Urinary bladder (tissue), 4 donors: ENCODE data around the gene RHBDL1. TPM values are rescaled to one million over a fixed set of nuclear protein-coding genes. Genes with fewer than 3 reads are reported as not detected.

Experiments
- DNase-seq: peaks from one replicate; pipeline ENCODE4 v3.0.0-alpha.2; 2015; ENCODE audit errors: extremely low spot score
- H3K27ac ChIP-seq: one replicate; pipeline ENCODE4 v1.5.1; 2013; ENCODE audit warnings: low read depth, mild to moderate bottlenecking, moderate library complexity
- H3K36me3 ChIP-seq: one replicate; pipeline ENCODE4 v1.6.1; 2013; ENCODE audit warnings: mild to moderate bottlenecking, moderate library complexity; ENCODE audit not compliant: insufficient read depth
- H3K4me1 ChIP-seq: one replicate; pipeline ENCODE4 v1.6.1; 2013; ENCODE audit warnings: mild to moderate bottlenecking, moderate library complexity; ENCODE audit not compliant: insufficient read depth
- H3K4me3 ChIP-seq: one replicate; pipeline ENCODE4 v1.5.1; 2013; ENCODE audit warnings: low read depth, low read length
- WGBS: extraction: QIAGEN DNeasy Blood & Tissue Kit; methylation state at CpG from one replicate; pipeline ENCODE4 v1.1.7; 2013; 5-methylcytosine and 5-hydroxymethylcytosine counted together
- polyA plus RNA-seq: library from polyadenylated mRNA; stranded (reverse); fragments of 200-250 nt; gene quantifications from one replicate; pipeline ENCODE4 v1.2.3, GENCODE V29; 2013
- total RNA-seq: library from RNA; depleted of rRNA; stranded (reverse); fragments of >200 nt; gene quantifications from one replicate; pipeline ENCODE4 v1.2.3, GENCODE V29; 2014
- donor health status: healthy with polysubstance abuse.
- donor health status: healthy.

The RHBDL1 gene
- total and polyA plus RNA-seq, 2 donors, result 0.95 to 1.3 TPM

DNA sequence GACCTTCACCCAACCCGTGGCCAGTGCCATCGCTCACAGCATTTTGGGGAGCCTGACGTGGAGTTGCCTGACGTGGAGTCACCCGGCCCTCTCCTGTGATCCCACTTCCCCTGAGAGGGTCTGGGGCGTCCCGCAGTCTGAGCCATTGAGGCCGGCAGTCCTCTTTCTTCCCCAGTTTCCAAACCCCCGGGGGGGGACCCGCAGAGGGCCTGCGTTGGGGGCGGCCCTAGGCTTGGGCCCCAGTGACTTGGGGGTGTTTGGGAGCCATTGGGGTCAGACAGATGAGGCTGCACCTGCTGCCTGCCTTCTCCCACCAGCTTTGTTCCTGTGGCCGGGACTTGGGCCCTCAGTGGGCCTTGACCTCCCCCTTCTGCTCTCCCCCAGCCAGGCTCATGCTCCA is 5.8 kb upstream of the RHBDL1 start:
- 92% methylated on average over 13 of the region's 13 CpGs for WGBS
- no peaks in the 10 kb centered on the region for H3K36me3 ChIP-seq
- no peak overlapping the region for H3K4me3 ChIP-seq
- DNase-seq, result no peak
- H3K27ac ChIP-seq, result no peak overlapping the region
- no peaks in the 10 kb centered on the region for H3K4me1 ChIP-seq

DNA sequence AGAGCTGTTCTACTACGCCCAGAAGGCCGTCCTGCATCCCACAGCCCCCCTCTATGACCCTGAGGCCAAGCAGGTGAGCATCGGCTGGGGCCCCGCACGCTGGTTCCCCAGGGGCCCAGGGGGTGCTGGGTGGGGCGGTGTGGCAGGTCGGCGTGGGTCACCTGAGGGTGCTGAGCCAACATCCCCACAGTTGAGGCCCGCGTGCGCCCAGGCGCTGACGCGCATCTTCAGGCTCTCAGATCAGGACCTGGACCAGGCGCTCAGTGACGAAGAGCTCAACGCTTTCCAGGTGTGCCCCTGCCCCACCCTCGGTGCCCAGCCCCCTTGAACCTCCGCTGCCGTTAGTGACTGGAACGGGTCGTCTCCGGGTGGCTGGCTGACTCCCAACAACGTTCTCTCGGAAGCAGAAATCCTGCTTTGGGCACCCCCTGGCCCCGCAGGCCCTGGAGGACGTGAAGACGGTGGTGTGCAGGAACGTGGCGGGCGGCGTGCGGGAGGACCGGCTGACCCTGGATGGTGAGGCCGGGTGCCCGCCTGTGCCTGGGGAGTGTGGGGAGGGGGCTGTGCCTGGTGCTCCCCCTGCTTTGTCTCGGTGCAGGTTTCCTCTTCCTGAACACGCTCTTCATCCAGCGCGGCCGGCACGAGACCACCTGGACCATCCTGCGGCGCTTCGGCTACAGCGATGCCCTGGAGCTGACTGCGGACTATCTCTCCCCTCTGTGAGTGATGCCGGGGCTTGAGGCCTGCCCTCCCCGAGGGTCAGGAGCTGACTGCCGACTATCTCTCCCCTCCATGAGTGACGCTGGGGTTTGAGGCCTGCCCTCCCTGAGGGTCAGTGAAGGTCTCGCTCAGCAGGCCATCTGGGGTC is 4.8 kb upstream of the RHBDL1 start:
- DNase-seq, result no peak
- WGBS, result 91% methylated on average over 52 of the region's 52 CpGs
- Histone ChIP-seq H3K4me1 (no peaks in the 10 kb centered on the region), H3K27ac (no peak overlapping the region), H3K36me3 (no peaks in the 10 kb centered on the region), H3K4me3 (no peak overlapping the region)

DNA sequence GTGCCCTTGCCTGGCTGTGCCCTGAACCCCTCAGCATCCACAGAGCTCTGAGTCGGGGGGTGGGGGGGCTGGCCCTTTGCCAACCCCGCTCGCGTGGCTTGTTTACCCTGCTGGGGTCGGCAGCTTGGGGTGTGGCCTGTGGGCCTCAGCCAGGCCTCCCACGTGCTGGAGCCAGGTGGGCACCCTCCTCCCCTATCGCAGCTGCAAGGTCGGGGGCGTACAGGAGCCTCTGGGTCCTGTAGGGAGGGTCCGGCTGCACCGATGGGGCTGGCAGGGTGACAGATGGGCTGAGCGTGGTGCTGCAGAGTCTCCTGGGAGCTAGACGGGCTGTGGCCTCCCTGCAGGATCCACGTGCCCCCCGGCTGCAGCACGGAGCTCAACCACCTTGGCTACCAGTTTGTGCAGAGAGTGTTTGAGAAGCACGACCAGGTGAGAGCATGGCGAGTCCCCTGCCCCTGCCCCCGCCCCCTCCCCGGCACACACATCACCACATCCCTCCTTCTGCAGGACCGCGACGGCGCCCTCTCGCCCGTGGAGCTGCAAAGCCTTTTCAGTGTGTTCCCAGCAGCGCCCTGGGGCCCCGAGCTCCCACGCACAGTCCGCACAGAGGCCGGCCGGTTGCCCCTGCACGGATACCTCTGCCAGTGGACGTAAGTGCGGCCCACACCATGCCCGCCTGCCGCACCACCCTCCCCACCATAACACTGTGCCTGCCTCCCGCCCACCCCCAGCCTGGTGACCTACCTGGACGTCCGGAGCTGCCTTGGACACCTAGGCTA is 3.9 kb upstream of the RHBDL1 start:
- H3K36me3 ChIP-seq, result no peaks in the 10 kb centered on the region
- H3K4me3 ChIP-seq, result no peak overlapping the region
- 86% methylated on average over 40 of the region's 40 CpGs for WGBS
- no peaks in the 10 kb centered on the region for H3K4me1 ChIP-seq
- H3K27ac ChIP-seq, result no peak overlapping the region
- no peak for DNase-seq

DNA sequence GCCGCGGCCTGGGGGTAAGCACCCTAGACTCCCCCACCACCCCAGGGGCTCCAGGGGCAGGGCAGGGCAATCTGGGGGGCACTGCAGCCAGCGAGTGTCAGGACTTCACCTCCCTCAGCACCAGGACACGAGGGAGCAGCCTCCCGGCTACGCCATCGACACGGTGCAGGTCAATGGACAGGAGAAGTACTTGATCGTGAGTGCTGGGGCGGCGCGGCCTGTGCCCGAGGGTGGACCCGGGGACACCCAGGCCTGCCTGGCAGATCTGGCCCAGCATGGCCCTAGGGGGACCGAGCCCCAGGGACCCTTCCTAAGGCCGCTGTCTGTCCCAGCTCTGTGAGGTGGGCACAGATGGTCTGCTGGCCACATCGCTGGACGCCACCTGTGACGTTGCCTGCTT is 3.1 kb upstream of the RHBDL1 start:
- no peak for DNase-seq
- Histone ChIP-seq H3K36me3 (no peaks in the 10 kb centered on the region), H3K4me3 (no peak overlapping the region), H3K4me1 (no peaks in the 10 kb centered on the region), H3K27ac (no peak overlapping the region)
- 91% methylated on average over 19 of the region's 19 CpGs for WGBS

DNA sequence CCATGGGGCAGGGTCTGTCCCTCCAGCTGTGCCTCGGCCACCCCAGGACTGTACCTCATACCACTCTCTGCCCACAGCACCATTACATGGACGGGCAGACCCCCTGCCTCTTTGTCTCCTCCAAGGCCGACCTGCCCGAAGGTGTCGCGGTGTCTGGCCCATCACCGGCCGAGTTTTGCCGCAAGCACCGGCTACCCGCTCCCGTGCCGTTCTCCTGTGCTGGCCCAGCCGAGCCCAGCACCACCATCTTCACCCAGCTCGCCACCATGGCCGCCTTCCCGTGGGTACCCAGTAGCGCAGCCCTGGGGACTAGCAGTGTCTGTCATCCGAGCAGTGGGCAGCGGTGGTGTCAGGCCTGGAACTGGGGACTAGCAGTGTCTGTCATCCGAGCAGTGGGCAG is 2.6 kb upstream of the RHBDL1 start:
- H3K36me3 ChIP-seq, result no peaks in the 10 kb centered on the region
- DNase-seq, result no peak
- 92% methylated on average over 21 of the region's 21 CpGs for WGBS
- no peak overlapping the region for H3K4me3 ChIP-seq
- no peak overlapping the region for H3K27ac ChIP-seq
- no peaks in the 10 kb centered on the region for H3K4me1 ChIP-seq

DNA sequence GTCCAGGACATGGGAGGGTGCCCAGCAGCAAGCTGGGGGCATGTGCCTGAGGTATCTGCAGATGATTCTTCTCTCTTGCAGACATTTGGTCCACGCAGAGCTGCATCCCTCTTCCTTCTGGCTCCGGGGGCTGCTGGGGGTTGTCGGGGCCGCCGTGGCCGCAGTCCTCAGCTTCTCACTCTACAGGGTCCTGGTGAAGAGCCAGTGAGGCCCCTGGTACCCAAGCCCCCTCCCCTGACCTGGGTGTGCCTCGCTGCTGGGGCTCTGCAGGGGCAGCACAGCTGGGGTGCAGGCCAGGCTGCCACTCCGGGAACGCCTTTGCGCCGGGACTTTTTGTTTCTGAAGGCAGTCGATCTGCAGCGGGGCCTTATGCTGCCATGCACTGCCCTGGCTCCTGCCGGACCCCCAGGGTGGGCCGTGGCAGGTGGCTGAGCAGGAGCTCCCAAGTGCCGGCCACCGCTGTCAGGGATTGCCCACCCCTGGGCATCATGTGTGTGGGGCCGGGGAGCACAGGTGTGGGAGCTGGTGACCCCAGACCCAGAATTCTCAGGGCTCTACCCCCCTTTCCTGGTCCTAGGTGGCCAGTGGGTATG is 2.0 kb upstream of the RHBDL1 start:
- DNase-seq, result no peak
- Histone ChIP-seq H3K4me1 (no peaks in the 10 kb centered on the region), H3K36me3 (no peaks in the 10 kb centered on the region), H3K27ac (no peak overlapping the region), H3K4me3 (no peak overlapping the region)
- WGBS, result 91% methylated on average over 18 of the region's 18 CpGs

DNA sequence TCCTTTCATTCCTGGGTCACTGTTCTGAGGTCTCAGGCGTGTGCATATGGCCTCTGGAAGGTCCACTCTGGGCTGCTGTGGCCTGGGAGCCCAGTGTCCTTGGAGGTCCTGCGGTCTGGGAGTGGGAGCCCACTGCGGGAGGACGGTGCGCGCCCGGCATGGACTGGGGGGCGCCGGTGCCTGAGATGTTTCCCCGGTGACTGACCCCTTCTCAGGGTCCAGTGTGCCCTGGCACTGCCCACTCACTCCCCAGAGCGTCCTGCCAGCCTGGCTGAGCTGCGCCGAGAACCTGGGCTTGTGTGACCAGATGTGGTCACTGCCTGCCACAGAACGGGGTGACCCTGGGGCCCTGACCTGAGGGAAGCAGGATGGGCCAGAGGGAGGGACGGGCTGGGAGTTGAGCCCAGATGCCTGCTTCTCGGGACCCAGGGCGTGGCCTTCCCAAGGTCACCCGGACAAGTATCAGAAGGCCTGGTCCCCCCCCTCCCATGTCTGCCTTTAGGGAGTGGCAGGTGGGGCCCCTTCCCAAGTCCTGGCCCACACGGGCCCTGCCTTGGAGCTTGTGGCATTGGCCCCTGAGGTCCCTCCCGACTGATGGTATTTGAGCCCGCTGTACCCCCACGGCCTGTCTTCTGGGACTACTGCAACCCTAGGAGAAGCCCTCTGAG is 1.1 kb upstream of the RHBDL1 start:
- Histone ChIP-seq H3K36me3 (no peaks in the 10 kb centered on the region), H3K27ac (no peak overlapping the region), H3K4me1 (no peaks in the 10 kb centered on the region), H3K4me3 (no peak overlapping the region)
- no peak for DNase-seq
- WGBS, result 81% methylated on average over 22 of the region's 22 CpGs

DNA sequence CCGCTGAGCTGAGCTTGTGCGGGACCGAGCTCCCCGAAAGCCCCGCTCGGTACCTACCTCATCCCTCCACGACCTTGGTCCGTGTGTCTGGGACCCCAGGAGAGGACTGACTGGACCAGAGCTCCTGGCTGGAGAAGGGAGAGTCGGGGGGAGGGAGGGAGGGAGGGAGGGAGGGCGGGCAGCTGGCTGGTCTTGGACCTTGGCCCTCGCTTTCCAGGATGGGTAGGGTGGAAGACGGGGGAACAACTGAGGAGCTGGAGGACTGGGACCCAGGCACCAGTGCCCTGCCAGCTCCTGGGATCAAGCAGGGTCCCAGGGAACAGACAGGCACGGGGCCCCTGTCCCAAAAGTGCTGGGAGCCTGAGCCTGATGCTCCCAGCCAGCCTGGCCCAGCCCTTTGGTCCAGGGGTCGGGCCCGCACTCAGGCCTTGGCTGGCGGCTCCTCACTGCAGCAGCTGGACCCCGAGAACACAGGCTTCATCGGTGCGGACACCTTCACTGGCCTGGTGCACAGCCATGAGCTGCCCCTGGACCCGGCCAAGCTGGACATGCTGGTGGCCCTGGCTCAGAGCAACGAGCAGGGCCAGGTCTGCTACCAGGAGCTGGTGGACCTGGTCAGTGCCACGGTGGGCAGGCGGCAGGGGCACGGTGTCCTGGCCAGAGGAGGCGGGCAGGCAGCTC is 553 bp downstream of the RHBDL1 start:
- H3K27ac ChIP-seq, result no peak overlapping the region
- H3K36me3 ChIP-seq, result no peaks in the 10 kb centered on the region
- WGBS, result 37% methylated on average over 25 of the region's 25 CpGs
- no peak overlapping the region for H3K4me3 ChIP-seq
- H3K4me1 ChIP-seq, result no peaks in the 10 kb centered on the region
- DNase-seq, result no peak

DNA sequence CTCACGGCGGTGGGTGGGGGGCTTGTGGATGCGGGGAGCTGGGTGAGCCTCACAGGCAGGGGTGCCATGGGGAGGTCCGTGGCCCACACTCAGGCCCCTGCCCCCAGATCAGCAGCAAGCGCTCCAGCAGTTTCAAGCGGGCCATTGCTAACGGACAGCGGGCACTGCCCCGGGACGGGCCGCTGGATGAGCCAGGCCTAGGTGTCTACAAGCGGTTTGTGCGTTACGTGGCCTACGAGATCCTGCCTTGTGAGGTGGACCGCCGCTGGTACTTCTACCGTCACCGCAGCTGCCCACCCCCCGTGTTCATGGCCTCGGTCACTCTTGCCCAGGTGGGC is 1.1 kb downstream of the RHBDL1 start:
- no peak overlapping the region for H3K4me3 ChIP-seq
- no peaks in the 10 kb centered on the region for H3K36me3 ChIP-seq
- WGBS, result 88% methylated on average over 21 of the region's 21 CpGs
- DNase-seq, result no peak
- H3K4me1 ChIP-seq, result no peaks in the 10 kb centered on the region
- no peak overlapping the region for H3K27ac ChIP-seq

DNA sequence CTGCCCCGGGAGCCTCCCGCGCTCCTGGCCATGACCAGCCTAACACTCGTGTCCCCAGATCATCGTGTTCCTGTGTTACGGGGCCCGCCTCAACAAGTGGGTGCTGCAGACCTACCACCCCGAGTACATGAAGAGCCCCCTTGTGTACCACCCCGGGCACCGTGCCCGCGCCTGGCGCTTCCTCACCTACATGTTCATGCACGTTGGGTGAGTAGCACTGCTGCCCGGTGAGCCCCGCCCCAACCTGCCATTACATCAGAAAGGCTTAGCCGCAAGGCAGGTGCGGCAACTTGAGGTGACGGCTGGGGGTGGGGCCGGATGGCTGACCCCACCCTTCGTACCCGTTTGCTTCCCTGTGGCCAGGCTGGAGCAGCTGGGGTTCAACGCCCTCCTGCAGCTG is 1.4 kb downstream of the RHBDL1 start:
- DNase-seq, result peak; percentile 64
- H3K27ac ChIP-seq, result no peak overlapping the region
- no peak overlapping the region for H3K4me3 ChIP-seq
- H3K36me3 ChIP-seq, result no peaks in the 10 kb centered on the region
- WGBS, result 63% methylated on average over 23 of the region's 23 CpGs
- H3K4me1 ChIP-seq, result no peaks in the 10 kb centered on the region

DNA sequence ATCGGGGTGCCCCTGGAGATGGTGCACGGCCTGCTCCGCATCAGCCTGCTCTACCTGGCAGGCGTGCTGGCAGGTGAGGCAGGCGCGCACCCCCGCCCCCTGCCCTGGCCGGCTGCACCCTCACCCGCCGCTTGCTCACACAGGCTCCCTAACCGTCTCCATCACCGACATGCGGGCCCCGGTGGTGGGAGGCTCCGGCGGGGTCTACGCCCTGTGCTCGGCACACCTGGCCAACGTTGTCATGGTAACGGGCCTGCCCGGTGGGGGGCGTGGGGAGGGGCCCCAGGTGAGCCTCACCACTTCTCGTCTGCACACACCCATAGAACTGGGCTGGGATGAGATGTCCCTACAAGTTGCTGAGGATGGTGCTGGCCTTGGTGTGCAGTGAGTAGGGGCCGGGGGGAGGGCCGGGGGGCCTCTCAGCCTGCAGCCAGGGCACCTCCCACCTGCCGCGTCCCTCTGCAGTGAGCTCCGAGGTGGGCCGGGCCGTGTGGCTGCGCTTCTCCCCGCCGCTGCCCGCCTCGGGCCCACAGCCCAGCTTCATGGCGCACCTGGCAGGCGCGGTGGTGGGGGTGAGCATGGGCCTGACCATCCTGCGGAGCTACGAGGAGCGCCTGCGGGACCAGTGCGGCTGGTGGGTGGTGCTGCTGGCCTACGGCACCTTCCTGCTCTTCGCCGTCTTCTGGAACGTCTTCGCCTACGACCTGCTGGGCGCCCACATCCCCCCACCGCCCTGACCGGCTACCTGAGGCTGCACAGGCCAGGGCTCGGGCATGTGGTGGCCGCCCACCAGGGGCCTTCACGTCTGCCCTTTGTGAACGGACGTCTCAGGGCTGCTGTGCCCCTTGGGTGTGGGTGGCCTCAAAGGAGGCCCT is 2.1 kb downstream of the RHBDL1 start:
- Histone ChIP-seq H3K4me3 (no peak overlapping the region), H3K36me3 (peaks cover under 1% of the 10 kb centered on the region), H3K4me1 (no peaks in the 10 kb centered on the region), H3K27ac (no peak overlapping the region)
- WGBS, result 47% methylated on average over 57 of the region's 57 CpGs
- no peak for DNase-seq

DNA sequence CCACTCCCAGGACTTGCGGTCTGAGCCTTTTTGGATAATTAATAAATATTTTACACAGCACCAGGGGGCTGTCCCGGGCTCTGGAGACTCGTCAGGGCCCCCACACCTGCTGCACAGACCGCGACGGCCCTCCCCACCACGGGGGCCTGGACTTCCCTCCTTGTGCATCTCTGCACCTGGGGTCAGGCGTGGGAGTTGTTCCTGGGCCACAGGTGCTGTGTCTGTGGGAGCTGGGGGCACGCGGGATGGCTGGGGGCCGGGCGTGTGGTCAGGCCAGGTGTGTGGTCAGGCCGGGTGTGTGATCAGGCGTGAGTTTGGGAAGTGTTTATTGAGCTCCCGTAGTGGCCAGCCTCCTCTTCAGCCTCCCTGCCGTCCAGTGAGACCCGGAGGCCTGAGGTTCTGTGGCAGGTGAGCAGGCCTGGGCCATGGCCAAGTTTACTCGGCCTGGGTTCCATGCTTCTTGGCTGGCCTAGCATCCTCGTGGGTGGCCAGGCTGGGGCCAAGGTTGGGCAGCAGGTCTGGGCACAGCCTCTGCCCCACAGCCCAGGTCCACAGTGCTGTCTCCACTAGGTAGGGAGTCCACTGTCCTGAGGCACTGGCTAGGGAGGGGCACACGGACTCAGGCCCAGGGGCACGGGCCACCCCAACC is 2.9 kb downstream of the RHBDL1 start:
- WGBS, result 83% methylated on average over 21 of the region's 21 CpGs
- DNase-seq, result no peak
- peaks cover under 1% of the 10 kb centered on the region for H3K4me1 ChIP-seq
- peaks cover 2% of the 10 kb centered on the region for H3K36me3 ChIP-seq
- no peak overlapping the region for H3K4me3 ChIP-seq
- no peak overlapping the region for H3K27ac ChIP-seq
